ENCODE results near the gene MEIOSIN. TPM values are rescaled to one million over a fixed set of nuclear protein-coding genes. Genes with fewer than 3 reads are reported as not detected.

The MEIOSIN gene
- total and polyA plus RNA-seq, 2 of the 4 experiments (the other 2 are of a cell fraction), result not detected

DNA sequence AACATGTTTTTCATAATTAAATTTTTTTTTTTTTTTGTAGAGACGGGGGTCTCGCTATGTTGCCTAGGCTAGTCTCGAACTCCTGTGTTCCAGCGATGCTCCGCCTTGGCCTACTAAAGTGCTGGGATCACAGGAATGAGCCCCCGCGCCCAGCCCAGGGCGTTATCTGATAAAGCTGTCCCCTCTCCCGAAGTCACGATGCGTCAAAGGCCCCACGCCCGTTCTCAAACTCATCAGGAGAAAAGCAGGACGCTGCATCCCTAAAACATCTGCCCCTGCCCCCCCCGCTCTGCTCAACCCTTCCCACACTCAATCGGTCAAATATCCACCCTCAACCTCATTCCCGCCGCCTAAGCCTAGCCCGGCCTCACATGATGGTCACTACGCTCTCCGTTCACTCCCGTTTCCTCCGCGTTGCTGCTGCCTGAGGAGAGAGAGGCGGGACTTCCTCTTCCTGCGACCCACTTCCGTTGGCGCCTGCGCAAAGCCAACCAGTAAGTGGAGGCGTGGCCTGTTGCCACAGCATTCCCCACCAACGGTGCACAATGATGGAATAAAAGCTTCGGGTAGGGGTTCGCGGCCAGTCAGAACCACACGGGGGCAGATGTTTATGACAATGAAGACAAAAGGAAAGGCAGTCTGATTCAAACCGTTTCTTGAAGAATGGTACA, 41.6 kb upstream of the MEIOSIN start, which contains the start of gene SNRPD2:
Gene SNRPD2, minus strand, starts transcription at position 438 of the 671 bp plus-strand sequence. Its CDS starts 65 bp downstream, at position 373.
- H4K91ac ChIP-seq (ENCODE audit: insufficient read depth, low read depth, low read length), result peak within 1 kb of the TSS; percentile 64
- peak within 1 kb of the TSS; percentile 66 for H2AK5ac ChIP-seq (ENCODE audit: low read depth, low read length)
- H3K27me3 ChIP-seq (ENCODE audit: control insufficient read depth, insufficient read depth, low read length), result no peaks in the 10 kb centered on the region
- ChIA-PET POLR2A (ENCODE audit: unreplicated experiment) (interaction anchor here (0.6 to 1.4 kb wide), 3 partner anchors 26 to 77 kb away, joined by 4 to 6 read pairs (median 6); partner anchors contain the start of gene SIX5), CTCF (interaction anchor here (0.6 to 2.1 kb wide), 10 partner anchors 11 to 252 kb away, joined by 3 to 10 read pairs (median 4); partner anchors contain the start of gene FBXO46)
- no peak within 1 kb of the TSS for H2BK120ac ChIP-seq (ENCODE audit: low read depth, low read length)
- H3K18ac ChIP-seq (ENCODE audit: low read depth, low read length), result peak within 1 kb of the TSS; percentile 30; the same call in 1 of the 2 replicates
- peak within 1 kb of the TSS; percentile 89 for H3K4me3 ChIP-seq (ENCODE audit: insufficient read depth, low read depth, low read length)
- peak within 1 kb of the TSS; percentile 94 for H2AFZ ChIP-seq (replicated peaks; ENCODE audit: low read length, poor library complexity)
- H3K4me2 ChIP-seq (ENCODE audit: low read depth, low read length), result peak within 1 kb of the TSS; percentile 95
- no peak within 1 kb of the TSS for H2BK15ac ChIP-seq (ENCODE audit: low read depth, low read length)
- H3K4ac ChIP-seq (ENCODE audit: low read depth, low read length), result peak within 1 kb of the TSS; percentile 64
- H2BK5ac ChIP-seq (ENCODE audit: low read depth, low read length, poor library complexity, severe bottlenecking), result peak within 1 kb of the TSS; percentile 66
- DNase-seq, result peak; percentile 95
- H2BK20ac ChIP-seq (ENCODE audit: low read depth, low read length), result no peak within 1 kb of the TSS
- peak within 1 kb of the TSS; percentile 10 to 86 for H4K8ac ChIP-seq (ENCODE audit: low read depth in 2 of 2, low read length in 2 of 2)
- H4K20me1 ChIP-seq (ENCODE audit: insufficient read depth, low read length), result peaks cover 13% of the 10 kb centered on the region; the same call in 1 of the 2 replicates
- peak within 1 kb of the TSS; percentile 74 for H4K5ac ChIP-seq (ENCODE audit: low read depth, low read length)
- peaks cover 16 to 42% of the 10 kb centered on the region in 2 experiments for H3K79me1 ChIP-seq (ENCODE audit: low read depth in 1 of 2, low read length in 2 of 2)
- peaks cover 4% of the 10 kb centered on the region for H3K4me1 ChIP-seq (ENCODE audit: control insufficient read depth, insufficient read depth, low read length)
- peak within 1 kb of the TSS; percentile 85; the same call in 1 of the 2 replicates for H3K23ac ChIP-seq (ENCODE audit: low read depth, low read length)
- peak within 1 kb of the TSS; percentile 83 for H3K27ac ChIP-seq (ENCODE audit: insufficient read depth, low read length)
- peak within 1 kb of the TSS; percentile 64 for H3K56ac ChIP-seq (ENCODE audit: extremely low read depth, insufficient read depth, low read length)
- peaks cover 21% of the 10 kb centered on the region for H3K36me3 ChIP-seq (ENCODE audit: control insufficient read depth, insufficient read depth, low read length)
- H2AK9ac ChIP-seq (replicated peaks; ENCODE audit: low read depth, low read length, poor library complexity), result peak within 1 kb of the TSS; percentile 92
- intact Hi-C loops (cut with micrococcal nuclease) (loop anchor here (2.0 to 5.0 kb wide), 2 partner anchors 77 to 184 kb away; partner anchors contain the start of genes SIX5 and VASP), dilution Hi-C loops (cut with HindIII; ENCODE audit: low sequenced_read_pairs, unreplicated experiment) (no loop called here), in situ Hi-C loops (cut with MboI; ENCODE audit: low sequenced_read_pairs) (no loop called here)
- BruUV-seq (replicated peaks), result TSS peak; percentile 57
- H3K14ac ChIP-seq (replicated peaks; ENCODE audit: low read depth, low read length), result peak within 1 kb of the TSS; percentile 83
- 1% methylated on average over 14 of the region's 36 CpGs; no CpG with 5 or more reads in 1 of the 2 experiments for whole genome bisulfite sequencing, 2 experiments (ENCODE audit: extremely low coverage in 2 of 2, insufficient read length in 1 of 2)
- H3K9ac ChIP-seq (ENCODE audit: low read depth, low read length), result peak within 1 kb of the TSS; percentile 89
- ATAC-seq (ENCODE audit: low read depth), result peak; percentile 71
- peaks cover 4% of the 10 kb centered on the region; the same call in 1 of the 2 replicates for H3K9me1 ChIP-seq (ENCODE audit: insufficient read depth, low read length)
- no peaks in the 10 kb centered on the region for H3K9me3 ChIP-seq (ENCODE audit: control insufficient read depth, insufficient read depth, low read length)
- TF ChIP-seq RAD21 (IDR thresholded peaks at IDR 0.05; ENCODE audit: low read length) (no peak), SMC3 (IDR thresholded peaks at IDR 0.05; ENCODE audit: low read depth, low read length) (peak; percentile 2; the same call in 1 of the 2 replicates), RFX5 (IDR thresholded peaks at IDR 0.05; ENCODE audit: low read depth, low read length) (no peak), MXI1 (IDR thresholded peaks at IDR 0.05; ENCODE audit: borderline replicate concordance, low read depth, low read length) (peak; percentile 80; the same call in 1 of the 2 replicates), MAZ (IDR thresholded peaks at IDR 0.05; ENCODE audit: borderline replicate concordance, low read depth, low read length) (no peak; the same call in 1 of the 2 replicates), FOS (IDR thresholded peaks at IDR 0.05; ENCODE audit: low read depth, low read length) (no peak), POLR2A (IDR thresholded peaks at IDR 0.05; ENCODE audit: low read depth, low read length) (peak; percentile 93), RCOR1 (IDR thresholded peaks at IDR 0.05; ENCODE audit: insufficient replicate concordance, low read length) (no peak), CHD1 (IDR thresholded peaks at IDR 0.05; ENCODE audit: low read depth, low read length) (no peak), CEBPB (IDR thresholded peaks at IDR 0.05; ENCODE audit: low read depth, low read length) (no peak)
- TF ChIP-seq, protein P1, sequence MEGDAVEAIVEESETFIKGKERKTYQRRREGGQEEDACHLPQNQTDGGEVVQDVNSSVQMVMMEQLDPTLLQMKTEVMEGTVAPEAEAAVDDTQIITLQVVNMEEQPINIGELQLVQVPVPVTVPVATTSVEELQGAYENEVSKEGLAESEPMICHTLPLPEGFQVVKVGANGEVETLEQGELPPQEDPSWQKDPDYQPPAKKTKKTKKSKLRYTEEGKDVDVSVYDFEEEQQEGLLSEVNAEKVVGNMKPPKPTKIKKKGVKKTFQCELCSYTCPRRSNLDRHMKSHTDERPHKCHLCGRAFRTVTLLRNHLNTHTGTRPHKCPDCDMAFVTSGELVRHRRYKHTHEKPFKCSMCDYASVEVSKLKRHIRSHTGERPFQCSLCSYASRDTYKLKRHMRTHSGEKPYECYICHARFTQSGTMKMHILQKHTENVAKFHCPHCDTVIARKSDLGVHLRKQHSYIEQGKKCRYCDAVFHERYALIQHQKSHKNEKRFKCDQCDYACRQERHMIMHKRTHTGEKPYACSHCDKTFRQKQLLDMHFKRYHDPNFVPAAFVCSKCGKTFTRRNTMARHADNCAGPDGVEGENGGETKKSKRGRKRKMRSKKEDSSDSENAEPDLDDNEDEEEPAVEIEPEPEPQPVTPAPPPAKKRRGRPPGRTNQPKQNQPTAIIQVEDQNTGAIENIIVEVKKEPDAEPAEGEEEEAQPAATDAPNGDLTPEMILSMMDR (conservative IDR thresholded peaks at IDR 0.05; ENCODE audit: low read depth, low read length), result 0 out of 2 replicates have a peak, but pooled peaks have one; percentile 2
- TF ChIP-seq, protein P2, sequence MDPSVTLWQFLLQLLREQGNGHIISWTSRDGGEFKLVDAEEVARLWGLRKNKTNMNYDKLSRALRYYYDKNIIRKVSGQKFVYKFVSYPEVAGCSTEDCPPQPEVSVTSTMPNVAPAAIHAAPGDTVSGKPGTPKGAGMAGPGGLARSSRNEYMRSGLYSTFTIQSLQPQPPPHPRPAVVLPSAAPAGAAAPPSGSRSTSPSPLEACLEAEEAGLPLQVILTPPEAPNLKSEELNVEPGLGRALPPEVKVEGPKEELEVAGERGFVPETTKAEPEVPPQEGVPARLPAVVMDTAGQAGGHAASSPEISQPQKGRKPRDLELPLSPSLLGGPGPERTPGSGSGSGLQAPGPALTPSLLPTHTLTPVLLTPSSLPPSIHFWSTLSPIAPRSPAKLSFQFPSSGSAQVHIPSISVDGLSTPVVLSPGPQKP (IDR thresholded peaks at IDR 0.05; ENCODE audit: borderline replicate concordance, low read depth, low read length), result no peak
- TF ChIP-seq, protein P3, sequence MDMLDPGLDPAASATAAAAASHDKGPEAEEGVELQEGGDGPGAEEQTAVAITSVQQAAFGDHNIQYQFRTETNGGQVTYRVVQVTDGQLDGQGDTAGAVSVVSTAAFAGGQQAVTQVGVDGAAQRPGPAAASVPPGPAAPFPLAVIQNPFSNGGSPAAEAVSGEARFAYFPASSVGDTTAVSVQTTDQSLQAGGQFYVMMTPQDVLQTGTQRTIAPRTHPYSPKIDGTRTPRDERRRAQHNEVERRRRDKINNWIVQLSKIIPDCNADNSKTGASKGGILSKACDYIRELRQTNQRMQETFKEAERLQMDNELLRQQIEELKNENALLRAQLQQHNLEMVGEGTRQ (IDR thresholded peaks at IDR 0.05; ENCODE audit: low read depth, low read length), result peak; percentile 61; the same call in 1 of the 2 replicates
